BJ (cell line): Measurements from ENCODE around the gene SLC1A1. TPM values are rescaled to one million over a fixed set of nuclear protein-coding genes. Genes with fewer than 3 reads are reported as not detected.

Source experiments
- CTCF ChIA-PET: fragments of 350-600 bp; formaldehyde crosslinking; extraction: SDS; loops from one replicate; lab custom pipeline; 2021; ENCODE audit warnings: antibody characterized with exemption, inconsistent platforms; lab: Yijun Ruan, JAX
- POLR2A ChIA-PET: fragments of 300-600 bp; sonication (Branson Sonifier 250); formaldehyde crosslinking; extraction: SDS; loops from one replicate; lab custom pipeline; 2021; ENCODE audit warnings: antibody characterized with exemption; lab: Charles Lee
- DNase-seq: peaks from one replicate; pipeline ENCODE4 v3.0.0-alpha.2; 2011; ENCODE audit warnings: low read depth
- H3K27me3 ChIP-seq: 2 replicates; pipeline ENCODE4 v1.6.0; 2011; ENCODE audit warnings: low read length; ENCODE audit not compliant: control insufficient read depth, insufficient read depth
- H3K36me3 ChIP-seq: 2 replicates; pipeline ENCODE4 v1.5.1; 2011; ENCODE audit warnings: low read length; ENCODE audit not compliant: control insufficient read depth, insufficient read depth
- H3K4me3 ChIP-seq: 2 replicates; pipeline ENCODE4 v1.5.1; 2011; ENCODE audit warnings: low read depth, mild to moderate bottlenecking, control low read depth, low read length
- CTCF ChIP-seq: IDR thresholded peaks from 2 replicates; pipeline ENCODE4 v1.5.1; 2011; ENCODE audit warnings: low read depth, mild to moderate bottlenecking, control low read depth, inconsistent platforms, low read length, moderate library complexity; ENCODE audit not compliant: insufficient read depth
- polyA plus RNA-seq: library from polyadenylated mRNA; depleted of rRNA; stranded (reverse); fragments of >200 nt; gene quantifications from 2 replicates; pipeline ENCODE4 v1.2.3, GENCODE V29; 2011

Gene SLC1A1
- polyA plus RNA-seq, 1 experiment = 6.4 TPM

- H3K36me3 ChIP-seq = no peaks in the 10 kb centered on the region
- no peak for DNase-seq
These were observed 91.7 kb downstream of the SLC1A1 start for GRCh38 chr9:4581861-4582565.

GRCh38 chr9:4583001-4583400, 92.7 kb downstream of the SLC1A1 start:
- POLR2A ChIA-PET = no interaction called here
- Histone ChIP-seq H3K27me3 (no peaks in the 10 kb centered on the region), H3K4me3 (no peak overlapping the region), H3K36me3 (no peaks in the 10 kb centered on the region)
- CTCF ChIA-PET = no interaction called here
- TF ChIP-seq CTCF = no peak
- no peak for DNase-seq

More at GRCh38 chr9:4581861-4582565, 91.7 kb downstream of the SLC1A1 start:
- no peak for TF ChIP-seq CTCF
- no peak overlapping the region for H3K4me3 ChIP-seq
- H3K27me3 ChIP-seq = no peaks in the 10 kb centered on the region
- ChIA-PET POLR2A (no interaction called here), CTCF (interaction anchor here (1.0 kb wide), 1 partner anchor 9 kb away, joined by 3 read pairs; no protein-coding TSS in a partner anchor)

GRCh38 chr9:4584636-4585035, 94.4 kb downstream of the SLC1A1 start:
- H3K36me3 ChIP-seq = no peaks in the 10 kb centered on the region
- no peak for TF ChIP-seq CTCF
- ChIA-PET CTCF (no interaction called here), POLR2A (no interaction called here)
- no peak overlapping the region for H3K4me3 ChIP-seq
- DNase-seq = no peak
- no peaks in the 10 kb centered on the region for H3K27me3 ChIP-seq

GRCh38 chr9:4585135-4585534, 94.9 kb downstream of the SLC1A1 start:
- CTCF ChIA-PET = no interaction called here
- TF ChIP-seq CTCF = no peak

GRCh38 chr9:4588721-4589120, 98.5 kb downstream of the SLC1A1 start:
- POLR2A ChIA-PET = no interaction called here
- no peak for DNase-seq
- CTCF ChIA-PET = interaction anchor here (0.9 to 2.0 kb wide), 2 partner anchors 16 to 164 kb away, joined by 3 to 5 read pairs; no protein-coding TSS in a partner anchor

More at GRCh38 chr9:4585135-4585534, 94.9 kb downstream of the SLC1A1 start:
- Histone ChIP-seq H3K27me3 (no peaks in the 10 kb centered on the region), H3K36me3 (no peaks in the 10 kb centered on the region), H3K4me3 (no peak overlapping the region)
- no peak for DNase-seq
- POLR2A ChIA-PET = no interaction called here

More at GRCh38 chr9:4588721-4589120, 98.5 kb downstream of the SLC1A1 start:
- H3K36me3 ChIP-seq = no peaks in the 10 kb centered on the region
- no peak for TF ChIP-seq CTCF
- no peaks in the 10 kb centered on the region for H3K27me3 ChIP-seq
- H3K4me3 ChIP-seq = no peak overlapping the region
